ENCODE results near the gene SERPINB10.
"Not testable (repeated sequence)": the region's sequence is repeated elsewhere in the genome, so short reads cannot be mapped to it uniquely, and the experiment has no call there.

Gene SERPINB10

DNA sequence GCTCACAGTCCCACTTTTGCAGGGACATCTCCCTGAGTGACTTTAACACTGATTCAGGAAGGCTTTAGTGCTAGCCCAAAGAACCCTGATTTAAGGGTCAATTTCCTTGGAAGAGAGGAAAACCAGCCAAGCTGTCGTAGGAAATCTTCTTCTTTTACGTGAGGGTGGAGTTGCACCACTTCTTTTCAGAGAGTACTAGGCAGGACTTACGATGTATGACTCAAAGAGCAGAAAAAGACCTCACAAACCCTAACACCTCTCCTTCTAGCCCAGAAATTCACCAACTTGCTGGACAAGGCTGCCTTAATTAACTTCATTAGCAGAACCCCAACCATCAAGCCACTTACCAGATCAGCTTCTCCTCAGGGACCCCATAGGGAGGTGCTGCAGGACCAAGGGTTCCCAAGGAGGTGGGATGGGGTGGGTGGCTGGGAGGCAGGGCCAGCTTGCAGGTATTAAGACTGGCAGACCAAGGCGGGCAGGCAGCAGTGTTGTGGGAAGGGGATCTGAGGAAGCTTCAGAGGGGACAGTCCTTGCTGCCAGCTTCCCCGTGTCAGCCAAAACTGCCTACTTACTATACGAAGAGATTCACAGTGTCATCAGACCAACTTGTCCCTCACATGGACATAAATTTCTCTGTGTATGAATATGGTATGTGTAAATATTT lies 13.5 kb upstream of the SERPINB10 start:
- no peak for DNase-seq

DNA sequence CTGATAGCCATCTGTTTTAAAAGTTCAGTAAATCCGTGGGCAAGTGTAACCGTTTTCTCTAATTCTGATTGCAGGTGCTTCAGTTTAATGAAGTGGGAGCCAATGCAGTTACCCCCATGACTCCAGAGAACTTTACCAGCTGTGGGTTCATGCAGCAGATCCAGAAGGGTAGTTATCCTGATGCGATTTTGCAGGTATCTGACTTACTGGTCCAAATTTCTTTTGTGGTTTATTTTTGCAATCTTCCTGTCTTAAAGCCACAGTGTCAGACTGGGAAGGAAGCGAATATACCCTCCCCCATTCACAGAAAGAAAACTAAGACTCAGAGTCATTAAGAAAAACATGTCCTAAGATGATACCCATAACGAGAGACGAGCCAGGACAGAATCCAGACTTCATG lies 12.6 kb upstream of the SERPINB10 start:
- no peak for DNase-seq

DNA sequence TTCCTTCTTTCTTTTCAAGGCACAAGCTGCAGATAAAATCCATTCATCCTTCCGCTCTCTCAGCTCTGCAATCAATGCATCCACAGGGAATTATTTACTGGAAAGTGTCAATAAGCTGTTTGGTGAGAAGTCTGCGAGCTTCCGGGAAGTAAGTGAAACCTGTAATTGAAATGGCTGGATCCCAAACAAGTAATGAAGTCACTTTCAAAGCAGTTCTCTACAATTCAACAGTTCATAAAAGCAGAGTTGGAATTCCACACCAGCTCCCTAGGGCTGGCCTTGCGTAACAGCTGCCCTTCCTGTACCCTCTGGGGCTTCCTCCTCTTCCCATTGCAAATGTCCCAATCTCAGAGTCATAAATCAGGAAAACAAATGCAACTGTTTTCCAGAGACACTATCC lies 10.7 kb upstream of the SERPINB10 start:
- no peak for DNase-seq

DNA sequence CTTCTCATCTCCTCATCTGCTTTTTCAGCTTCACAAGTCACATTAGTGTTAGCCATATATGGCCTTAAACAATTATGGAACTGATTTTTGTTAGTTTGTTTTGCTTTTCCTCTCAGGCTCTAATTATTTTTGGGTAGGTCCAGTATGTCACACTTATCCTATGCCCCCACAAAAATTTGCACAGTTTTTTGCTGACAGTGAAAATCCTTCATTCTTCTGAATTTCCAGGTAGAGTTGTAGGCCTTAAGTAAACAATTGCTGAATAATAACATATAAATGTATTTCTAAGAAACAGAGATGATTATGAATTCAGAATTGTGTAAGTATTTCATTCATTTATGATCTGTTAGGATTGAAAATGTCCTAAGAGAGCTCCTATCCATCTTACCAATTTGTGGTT lies 8.6 kb upstream of the SERPINB10 start:
- DNase-seq = no peak

DNA sequence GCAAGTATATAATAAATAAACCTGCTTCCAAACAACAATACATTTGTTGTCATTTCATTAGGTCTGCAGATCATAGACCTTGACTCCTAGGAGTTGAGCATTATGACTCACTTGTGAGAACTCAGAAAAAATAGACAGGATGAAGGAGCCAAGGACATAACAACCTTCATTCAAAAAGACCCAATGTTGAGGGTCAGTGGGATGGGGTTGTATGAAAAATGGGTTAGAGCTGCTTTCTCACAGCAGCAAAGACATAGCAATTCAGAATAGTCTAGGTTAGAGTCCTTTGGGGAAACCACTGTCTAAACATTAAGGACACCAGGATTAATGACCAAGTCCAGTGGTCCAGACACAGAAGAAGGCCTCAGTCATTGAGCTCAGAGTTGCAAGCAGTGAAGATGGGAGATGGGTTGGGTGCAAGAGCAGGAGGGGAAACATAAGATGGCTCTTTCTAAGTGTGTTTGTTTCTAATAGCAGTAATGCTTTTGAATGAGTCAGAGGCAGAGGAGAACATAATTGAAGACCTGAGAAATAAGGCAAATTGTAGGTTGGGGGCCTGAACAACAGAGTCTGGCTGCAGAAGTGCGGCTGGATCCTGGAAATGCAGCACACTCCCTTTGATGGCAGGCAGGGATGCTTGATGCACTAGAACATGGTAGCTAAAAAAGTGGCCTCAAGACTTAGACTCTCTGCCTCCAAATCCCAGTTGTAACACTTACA lies 3.7 kb upstream of the SERPINB10 start:
- no peak for DNase-seq

DNA sequence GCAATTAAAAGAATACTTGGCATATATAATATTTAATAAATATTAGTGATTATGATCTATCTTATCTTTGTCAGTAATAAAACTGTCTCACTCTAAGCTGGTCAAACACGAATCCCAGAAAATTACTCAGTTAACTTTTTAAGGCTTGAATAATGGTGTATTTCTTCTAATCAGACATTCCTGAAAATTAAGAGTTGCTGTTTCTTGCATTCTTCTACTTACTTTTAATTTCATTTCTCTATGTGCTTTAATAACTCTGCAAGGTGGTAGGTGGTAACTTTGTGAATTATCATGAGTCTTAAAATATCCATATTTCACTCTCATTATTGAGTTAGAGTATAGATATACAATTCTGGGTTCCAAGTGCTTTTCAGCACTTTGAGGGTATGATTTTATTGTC lies 3.1 kb upstream of the SERPINB10 start:
- DNase-seq = no peak

DNA sequence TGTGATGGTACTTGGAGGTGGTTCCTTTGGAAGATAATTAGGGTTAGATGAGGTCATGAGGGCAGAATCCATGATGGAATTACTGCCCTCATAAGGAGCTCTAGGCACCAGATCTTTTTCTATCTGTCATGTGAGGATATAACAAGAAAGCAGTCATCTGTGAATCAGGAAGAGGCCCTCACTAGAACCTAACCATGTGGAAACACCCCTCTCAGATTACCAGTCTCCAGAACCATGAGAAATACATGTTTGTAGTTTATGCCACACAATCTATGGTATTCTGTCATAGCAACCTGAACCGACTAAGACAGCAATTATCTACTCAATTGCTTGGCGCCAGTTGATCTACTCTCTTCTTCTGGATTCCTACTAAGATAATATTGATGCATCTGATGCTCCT lies 2.4 kb upstream of the SERPINB10 start:
- no peak for DNase-seq

DNA sequence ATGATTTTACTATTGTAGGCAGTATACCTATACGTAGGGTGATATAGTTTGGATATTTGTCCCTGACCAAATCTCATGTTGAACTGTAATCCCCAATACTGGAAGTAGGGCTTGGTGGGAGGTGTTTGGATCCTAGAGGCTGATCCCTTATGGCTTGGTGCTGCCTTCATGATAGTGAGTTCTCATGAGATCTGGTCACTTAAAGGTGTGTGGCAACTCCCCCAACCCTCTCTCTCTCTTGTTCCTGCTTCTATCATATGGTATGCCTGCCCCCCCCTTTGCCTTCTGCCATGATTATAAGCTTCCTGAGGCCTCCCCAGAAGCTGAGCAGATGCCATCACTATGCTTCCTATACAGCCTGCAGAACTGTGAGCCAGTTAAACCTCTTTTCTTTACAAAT lies 1.7 kb upstream of the SERPINB10 start:
- no peak for DNase-seq

DNA sequence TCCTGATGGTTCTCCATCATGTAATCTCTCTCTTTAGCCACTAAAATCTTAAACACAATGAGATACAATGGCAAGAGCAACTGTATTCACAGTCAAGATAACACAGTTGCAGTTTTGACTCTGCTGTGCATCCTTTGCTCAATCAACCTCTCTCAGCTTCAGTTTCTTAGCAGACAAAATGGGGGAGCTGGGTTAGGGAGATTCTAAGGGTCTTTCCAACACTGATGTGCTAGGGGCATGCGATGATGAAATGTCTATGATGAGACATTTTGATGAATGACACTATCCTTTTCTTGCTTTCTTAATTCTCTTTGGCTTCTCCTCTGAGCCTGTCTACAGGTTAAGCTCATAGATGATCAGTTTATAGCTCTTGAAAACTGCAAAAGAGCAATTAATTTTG lies 1.1 kb downstream of the SERPINB10 start:
- DNase-seq = no peak

DNA sequence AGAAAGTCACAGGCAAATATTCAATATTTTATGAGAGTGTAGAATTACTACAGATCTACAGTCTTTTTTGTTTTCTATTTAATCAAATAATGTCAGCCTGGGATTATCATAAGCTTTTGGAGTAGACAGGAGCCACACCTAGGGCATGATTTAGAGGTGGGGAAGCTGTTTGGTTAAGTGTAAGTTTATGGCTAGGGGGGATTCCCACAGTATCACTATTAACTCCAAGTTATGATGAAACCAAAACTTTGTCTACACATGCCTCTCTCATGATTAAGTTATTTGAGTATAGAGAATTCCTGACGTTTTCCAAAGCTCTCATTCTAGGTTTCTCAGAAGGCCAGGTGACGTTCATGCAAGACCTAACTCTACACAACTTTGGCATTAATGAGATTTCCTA lies 2.1 kb downstream of the SERPINB10 start:
- no peak for DNase-seq

DNA sequence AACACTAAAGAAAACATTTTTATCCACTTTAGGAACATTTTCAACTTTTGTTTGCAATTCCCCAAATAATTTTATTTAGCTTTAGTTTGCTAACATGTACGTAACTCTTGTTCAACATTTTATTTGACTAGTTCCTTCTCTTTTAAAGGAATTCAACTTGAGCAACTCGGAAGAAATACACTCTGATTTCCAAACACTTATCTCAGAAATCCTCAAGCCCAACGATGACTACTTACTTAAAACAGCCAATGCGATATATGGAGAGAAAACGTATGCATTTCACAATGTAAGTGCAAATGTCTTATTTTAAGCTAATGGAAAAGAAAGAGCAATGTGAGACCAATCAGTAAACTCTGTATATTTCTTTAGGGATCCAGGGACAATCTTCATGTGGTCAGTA lies 10.1 kb downstream of the SERPINB10 start:
- DNase-seq = no peak

DNA sequence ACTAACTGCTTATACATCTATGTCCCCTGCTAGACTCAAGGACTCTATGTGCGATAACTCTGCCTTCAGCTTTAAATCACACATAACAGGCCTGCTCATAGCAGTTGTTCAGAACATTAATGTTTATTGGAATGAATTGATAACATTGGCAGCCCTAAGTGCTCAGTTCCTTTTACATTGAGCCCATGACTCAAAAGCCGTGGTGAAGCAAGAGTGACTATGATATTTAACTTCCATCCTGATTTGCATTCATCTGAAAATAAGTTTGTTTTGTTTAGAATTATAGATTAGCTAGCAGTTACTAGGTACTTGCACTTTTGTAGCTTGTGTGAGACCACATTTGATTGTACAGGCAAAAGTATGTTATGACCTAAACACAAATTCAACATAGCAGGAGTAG lies 14.3 kb downstream of the SERPINB10 start:
- DNase-seq = no peak

DNA sequence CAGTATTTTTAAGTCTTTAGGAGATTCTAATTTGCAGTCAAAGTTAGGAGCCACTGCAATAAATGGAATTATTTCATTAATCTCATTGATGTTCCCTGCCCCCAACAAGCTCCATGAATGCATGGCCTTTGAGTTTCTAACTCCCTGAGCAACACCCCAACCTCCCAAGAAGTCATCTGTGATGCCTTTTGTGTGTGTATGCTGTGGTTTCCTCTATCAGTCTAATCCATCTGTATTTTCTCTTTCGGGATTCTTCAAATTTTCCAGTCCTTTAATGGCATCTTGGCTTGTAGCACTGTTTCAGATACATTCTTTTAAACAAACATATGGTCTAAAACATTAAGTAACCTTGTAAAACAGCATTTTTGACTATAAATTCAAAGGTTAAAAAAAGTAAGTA lies 16.8 kb downstream of the SERPINB10 start:
- DNase-seq = no peak

DNA sequence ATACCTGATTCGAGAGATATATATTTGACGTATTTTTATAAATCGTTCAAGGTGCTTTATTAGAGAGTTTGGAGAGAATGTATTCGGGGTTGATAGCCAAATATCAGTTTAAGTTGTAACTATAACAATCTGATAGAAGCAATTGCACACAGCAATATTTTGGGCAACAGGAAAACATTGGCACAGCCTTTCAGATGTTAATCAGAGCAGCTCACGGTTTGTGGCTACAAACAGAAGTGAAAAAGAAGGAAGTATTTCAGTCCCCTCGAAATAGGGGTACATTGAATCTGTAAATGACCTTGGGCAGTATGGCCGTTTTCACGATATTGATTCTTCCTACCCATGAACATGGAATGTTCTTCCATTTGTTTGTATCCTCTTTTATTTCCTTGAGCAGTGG lies 20.6 kb downstream of the SERPINB10 start:
- DNase-seq = no peak

DNA sequence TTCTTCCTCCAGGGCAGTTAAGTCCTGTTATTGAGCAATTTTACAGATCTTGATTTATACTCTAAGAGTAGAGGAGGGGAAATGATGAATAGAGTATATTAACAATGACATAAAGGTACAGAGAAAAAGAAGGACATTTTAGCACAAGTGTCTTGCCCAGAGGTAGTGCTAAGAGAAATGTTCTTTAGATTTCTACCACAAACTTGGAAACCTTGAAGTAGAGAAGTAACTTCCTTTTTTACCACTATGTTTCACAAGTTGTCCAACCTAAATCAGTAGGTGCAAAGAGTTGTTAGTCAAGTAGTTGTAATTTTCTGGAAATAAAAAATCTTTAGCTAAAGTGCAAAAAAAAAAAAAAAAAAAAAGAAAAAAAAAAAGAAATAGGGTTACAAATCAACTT lies 21.6 kb downstream of the SERPINB10 start:
- not testable (repeated sequence) for DNase-seq

DNA sequence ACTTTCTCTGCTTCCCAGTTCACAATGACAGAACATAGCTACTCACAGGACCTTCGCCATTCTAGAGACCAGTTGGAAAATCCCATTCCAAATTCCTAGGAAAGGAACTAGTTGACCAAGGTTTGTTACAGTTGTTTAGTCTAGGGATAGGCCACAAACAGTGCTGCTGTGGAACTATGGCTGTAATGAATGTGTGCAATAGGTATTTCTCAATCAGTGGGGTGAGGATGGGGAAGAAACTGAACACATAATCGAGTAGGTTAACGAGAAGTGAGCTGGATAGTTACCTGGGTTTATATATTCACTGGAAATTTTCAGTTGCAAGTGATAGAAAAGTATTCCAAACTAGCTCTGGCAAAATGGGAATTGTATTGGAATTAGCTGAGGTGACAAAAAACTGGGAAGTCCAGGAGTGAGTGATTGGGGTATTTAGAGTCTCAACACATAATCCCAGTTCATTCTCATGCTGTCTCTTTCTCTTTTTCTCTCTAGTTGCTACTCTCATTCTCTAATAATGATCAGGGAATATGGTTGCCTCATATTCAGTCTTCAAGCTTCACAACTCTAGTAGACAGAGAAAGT lies 23.1 kb downstream of the SERPINB10 start:
- DNase-seq = no peak

DNA sequence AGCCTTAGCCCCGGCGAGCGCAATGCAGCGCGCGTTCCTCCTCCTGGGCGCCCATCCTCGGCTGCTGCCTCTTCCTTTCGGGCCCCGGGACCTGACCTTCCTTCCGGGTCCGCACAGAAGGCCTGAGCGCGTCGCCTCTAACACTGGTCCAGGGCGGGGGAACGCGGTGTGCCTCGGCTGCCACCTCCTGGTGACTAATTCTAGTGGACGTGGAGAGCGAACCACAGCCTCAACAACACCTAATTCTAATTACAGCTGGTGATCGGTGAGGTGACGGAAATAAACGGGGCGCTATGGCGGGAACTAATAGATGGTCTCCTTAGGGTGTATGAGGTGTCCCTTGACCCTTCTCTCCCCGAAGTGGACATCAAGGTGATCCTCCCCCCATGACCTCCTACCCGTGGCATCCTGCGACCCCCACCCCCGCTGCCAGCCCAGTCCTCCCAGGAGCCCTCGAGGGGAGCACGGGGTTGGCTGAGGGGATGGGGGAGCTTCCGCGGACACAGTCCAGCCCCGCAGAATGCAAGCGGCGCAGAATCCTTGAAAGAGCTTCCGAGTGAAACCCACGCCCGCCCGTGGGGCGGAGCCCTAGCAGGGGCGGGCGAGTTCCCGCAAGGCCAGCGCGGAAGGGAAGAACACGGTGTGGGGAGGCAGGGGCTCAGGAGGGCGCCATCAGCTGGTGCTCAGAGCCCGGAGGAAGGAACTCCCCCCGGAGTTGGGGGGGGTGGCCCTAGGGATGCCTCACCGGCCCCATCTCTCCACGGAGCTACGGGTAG lies 28.6 kb downstream of the SERPINB10 start:
- peak; percentile 35 for DNase-seq

DNA sequence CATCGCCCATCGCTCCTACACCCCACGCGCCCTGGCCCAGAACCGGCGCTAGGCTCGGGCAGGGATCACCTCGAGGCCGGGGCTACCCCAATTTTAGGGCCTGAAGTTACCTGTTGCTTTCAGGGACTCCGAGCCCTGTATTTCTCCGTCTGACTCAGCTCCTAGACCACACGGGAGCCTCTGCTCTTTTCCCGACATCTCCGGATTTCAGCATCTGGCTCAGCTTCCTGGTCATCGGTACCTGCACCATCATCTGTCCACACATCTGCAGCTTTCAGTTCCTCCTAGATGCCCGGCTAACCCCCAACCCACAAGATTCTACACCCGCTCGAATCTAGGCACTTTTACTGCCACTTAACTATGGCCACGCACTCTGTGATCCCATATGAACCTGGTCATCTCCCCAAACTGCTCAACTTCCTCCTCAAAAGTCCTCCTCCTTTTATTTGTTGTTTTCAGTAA lies 29.2 kb downstream of the SERPINB10 start:
- DNase-seq = no peak

DNA sequence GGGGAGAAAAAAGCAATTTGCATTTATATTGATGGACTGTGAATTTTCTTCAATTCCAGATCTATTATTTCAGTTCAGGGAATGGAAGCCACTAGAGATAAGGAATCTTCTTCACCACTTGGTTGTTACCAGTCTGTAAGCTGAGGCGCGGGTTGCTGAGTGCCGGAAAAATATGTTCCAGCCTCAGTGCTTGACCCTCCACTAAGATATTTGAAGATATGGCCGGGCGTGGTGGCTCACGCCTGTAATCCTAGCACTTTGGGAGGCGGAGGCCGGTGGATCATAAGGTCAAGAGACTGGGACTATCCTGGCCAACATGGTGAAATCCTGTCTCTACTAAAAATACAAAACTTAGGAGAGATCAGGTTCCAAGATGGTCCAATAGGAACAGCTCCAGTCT lies 32.2 kb downstream of the SERPINB10 start:
- DNase-seq = no peak

DNA sequence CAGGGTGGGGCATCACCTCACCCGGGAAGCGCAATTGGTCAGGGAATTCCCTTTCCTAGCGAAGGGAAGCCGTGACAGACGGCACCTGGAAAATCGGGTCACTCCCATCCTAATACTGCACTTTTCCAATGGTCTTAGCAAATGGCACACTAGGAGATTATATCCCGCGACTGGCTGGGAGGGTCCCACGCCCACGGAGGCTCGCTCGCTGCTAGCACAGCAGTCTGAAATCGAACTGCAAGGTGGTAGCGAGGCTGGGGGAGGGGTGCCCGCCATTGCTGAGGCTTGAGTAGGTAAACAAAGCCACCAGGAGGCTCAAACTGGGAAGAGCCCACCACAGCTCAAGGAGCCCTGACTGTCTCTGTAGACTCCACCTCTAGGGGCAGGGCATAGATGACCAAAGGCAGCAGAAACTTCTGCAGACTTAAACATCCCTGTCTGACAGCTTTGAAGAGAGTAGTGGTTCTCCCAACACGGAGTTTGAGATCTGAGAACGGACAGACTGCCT lies 32.8 kb downstream of the SERPINB10 start:
- DNase-seq = not testable (repeated sequence)

DNA sequence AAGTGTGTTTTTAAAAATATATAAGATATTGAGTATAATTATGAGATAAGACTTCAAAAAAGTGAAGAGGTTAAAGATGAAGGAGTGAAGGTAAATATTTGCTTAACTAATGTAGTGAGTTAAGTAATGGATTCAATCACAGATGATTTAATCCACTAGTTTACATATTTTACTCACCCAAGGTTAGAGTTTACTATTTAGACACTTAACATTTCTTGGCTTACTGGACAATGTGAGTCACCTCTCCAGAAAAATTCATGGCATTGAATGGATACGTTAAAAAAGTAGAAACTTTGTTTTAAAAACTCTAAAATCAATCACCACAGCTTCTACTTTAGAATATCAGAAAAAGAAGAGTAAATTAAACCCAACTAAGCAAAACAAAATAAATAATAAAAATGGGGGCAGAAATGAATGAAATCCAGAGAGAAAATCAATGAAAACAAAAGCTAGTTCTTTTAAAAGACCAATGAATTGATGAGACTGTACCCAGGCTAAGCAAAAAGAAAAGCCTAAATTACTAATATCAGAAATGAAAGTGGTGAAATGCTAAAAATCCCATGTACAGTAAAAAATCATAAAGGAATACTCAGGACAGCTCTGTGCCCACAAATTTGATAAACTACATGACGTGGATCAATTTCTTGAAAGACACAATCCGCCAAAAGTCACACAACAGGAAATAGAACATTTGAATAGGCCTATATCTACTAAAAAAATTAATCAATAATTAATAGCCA lies 39.5 kb downstream of the SERPINB10 start:
- DNase-seq = no peak

DNA sequence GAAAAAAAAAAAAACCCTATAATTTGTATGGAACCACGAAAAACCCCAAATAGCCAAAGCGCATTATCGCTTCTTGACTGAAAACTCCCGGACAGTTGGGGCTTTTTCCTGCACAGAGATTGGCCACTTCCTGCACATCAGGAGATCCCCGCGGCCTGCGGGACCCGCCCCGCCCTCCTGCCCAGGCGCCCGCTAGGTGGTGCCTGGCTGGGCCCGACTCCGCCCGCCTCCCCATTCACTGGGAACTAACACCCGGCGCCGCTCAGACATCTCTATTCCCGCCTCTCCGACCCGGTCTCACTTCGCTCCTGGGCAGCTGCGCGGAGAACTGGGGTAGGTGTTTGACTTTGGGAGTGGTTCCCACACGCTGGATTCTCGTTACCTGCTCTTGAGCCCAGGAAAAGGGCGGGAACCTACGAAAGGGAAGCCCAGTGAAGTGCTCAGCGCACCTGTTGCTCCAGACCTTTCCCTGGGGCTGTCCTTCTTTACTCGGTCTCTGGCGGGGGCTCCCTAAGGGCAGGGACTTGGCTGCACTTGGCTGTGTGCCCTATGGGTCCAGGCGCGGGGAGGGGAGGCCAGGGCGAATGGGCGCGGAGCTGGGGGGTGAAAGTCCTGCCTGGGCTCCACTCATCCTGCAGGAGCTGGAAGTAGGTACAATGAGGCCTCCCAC lies 41.4 kb downstream of the SERPINB10 start, which contains the start of gene HMSD:
Gene HMSD, plus strand, starts transcription at position 234 of the 670 bp plus-strand sequence. CDS start 4,155 bp downstream, outside the sequence.
- DNase-seq = no peak
